Stimulated activated CD4-positive, alpha-beta T cell treated with anti-CD3 and anti-CD28 coated beads, Interleukin-4, amount 100 ng/mL, for 24 hours (primary cell): ENCODE data around the gene ZBTB39.
"Not testable (repeated sequence)": the region's sequence is repeated elsewhere in the genome, so short reads cannot be mapped to it uniquely, and the experiment has no call there.

Source experiments
- DNase-seq: peaks from one replicate; pipeline ENCODE4 v3.0.0-alpha.2; 2020

The ZBTB39 gene

GRCh38 chr12:57031138-57031725 lies 24.9 kb upstream of the ZBTB39 start:
- DNase-seq: no peak

GRCh38 chr12:57029457-57029856 lies 23.1 kb upstream of the ZBTB39 start:
- no peak for DNase-seq

DNA sequence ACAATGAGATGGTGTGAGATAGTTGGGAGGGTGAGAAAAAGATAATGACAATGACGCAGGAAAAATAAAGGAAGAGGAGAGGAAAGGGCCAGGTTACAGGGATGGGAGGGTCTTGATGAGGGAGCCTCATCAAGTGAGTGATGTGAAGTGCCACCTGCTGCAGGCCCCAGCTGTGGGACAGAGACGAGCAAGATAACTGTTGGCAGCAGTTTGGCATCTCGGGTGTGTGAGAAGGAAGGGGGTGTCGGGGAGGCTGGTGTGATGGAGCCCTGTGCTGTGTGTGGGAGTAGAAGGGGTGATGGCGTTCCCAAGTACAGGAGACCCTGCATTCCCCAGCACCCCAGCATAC lies 21.4 kb upstream of the ZBTB39 start:
- peak; percentile 33 for DNase-seq

DNA sequence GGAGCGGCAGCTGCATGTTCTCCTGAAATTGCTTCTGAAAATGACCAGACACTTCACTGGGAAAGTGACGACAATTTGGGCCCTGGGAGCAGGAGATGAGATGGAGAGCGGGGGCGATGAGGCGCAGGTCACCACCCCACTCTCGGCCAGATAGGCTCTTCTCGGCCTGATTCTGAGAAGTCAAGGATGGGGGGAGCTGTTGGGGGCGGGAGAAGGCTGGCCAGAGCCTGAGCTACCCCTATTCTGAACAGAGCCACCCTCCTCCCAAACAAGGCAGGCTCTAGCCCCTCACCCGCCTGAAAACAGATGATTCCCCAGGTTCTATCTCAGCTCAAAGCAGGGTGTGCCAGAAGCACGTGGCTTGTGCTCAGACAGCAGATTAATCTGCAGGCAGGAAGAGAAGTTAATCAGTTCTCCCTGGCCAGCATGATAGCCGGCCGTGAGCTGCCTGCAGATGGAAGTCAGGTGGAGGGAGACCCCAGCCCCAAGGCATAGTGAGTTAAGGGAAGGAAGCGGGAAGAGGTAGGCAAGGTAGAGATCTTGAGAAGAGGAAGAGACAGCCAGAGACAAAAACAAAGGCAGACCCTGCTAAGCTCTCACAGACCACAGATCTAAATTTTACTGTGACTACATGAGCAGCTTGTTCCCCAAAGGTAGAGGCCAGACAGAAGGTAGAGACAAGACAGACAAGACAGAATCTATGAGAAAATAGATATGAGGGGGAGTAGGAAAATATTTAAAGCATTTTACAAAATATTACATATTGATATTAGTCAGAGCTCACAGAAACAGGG lies 20.9 kb upstream of the ZBTB39 start:
- DNase-seq: no peak

DNA sequence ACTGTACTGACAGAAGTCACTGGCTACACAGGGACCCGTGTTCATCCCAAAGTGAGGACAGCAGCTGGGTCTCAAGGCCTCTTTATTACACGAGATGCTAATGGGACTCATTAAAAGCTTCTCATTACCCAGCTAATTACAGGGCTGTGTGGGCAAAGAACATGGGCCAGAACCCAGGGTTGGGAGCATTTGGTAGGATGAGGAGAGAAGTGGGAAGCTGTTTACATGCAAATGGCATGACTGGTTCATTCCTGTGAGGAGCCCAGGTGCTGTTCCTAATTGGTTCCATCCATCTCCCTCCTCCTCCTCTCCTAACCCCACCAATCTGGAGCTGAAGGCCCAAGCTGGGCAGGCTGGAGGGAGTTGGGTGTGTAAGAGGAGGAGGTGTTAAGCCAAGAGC lies 18.9 kb upstream of the ZBTB39 start:
- no peak for DNase-seq

GRCh38 chr12:57022324-57022723 lies 16.0 kb upstream of the ZBTB39 start:
- DNase-seq: not testable (repeated sequence)

DNA sequence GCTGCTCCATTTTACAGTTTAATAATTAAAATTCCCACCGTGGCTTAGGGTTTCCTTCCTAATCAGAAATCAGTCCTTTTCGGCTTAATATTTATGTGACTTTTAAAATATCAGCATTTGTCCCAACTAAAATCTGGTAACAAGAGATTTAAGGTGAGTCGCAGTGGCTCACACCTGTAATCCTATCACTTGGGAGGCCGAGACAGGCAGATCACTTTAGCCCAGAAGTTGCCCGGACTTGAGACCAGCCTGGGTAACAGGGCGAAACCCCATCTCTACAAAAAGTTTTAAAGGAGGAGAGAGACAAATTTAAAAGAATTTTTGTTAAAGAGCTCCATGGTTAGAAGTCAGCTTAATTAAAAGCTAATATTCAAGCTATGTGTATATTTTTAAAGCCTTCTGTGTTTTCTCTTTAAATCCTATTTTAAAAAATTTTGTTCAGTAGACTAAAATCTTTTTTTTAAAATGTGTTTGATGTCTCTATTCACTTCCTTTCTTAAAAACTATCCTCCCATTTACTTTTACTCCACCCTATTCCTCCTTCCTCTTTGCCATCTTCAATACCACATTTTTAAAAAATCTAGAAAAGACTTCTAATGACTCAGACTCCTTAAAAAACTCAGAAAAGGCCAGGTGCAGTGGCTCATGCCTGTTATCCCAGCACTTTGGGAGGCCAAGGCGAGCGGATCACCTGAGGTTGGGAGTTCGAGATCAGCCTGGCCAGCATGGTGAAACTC lies 13.8 kb upstream of the ZBTB39 start:
- no peak for DNase-seq

- no peak for DNase-seq
Measured at GRCh38 chr12:57018906-57019305, 12.6 kb upstream of the ZBTB39 start.

DNA sequence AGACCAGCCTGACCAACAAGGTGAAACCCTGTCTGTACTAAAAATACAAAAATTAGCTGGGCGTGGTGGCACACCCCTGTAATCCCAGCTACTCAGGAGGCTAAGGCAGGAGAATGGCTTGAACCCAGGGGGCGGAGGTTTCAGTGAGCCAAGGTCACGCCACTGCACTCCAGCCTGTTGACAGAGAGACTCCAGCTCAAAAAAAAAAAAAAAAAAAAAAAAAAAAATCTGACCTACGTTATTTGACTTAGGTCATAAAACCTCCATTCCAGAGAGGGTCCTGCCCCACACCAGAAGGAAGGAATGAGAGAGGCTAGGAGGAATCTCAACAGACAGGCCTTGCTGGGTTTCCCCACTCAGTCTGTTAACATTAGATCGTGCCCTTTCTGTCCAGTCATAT lies 12.0 kb upstream of the ZBTB39 start:
- not testable (repeated sequence) for DNase-seq

DNA sequence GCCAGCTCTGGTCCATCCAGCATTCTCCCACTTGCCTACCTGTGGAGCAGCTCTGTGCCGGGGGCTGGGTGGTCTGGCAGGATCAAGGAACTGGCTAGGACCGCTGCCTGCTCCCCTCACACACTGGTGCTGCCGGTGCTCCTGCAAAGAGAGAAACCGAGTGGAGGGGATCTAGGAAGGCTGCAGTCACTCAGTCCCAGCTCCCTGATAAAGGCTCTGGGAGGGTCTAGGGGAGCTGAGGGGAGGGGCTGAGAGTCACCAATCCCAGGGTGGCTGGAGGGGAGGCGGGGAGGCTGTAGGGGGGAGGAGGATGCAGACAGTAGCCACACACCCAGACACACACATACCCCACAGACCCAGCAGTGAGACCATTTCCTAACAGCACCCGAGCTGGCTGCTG lies 10.0 kb upstream of the ZBTB39 start, which contains the start of gene TAC3:
Gene TAC3, minus strand, starts transcription at position 182 of the 400 bp plus-strand sequence. CDS start 732 bp downstream, outside the sequence.
- no peak for DNase-seq

DNA sequence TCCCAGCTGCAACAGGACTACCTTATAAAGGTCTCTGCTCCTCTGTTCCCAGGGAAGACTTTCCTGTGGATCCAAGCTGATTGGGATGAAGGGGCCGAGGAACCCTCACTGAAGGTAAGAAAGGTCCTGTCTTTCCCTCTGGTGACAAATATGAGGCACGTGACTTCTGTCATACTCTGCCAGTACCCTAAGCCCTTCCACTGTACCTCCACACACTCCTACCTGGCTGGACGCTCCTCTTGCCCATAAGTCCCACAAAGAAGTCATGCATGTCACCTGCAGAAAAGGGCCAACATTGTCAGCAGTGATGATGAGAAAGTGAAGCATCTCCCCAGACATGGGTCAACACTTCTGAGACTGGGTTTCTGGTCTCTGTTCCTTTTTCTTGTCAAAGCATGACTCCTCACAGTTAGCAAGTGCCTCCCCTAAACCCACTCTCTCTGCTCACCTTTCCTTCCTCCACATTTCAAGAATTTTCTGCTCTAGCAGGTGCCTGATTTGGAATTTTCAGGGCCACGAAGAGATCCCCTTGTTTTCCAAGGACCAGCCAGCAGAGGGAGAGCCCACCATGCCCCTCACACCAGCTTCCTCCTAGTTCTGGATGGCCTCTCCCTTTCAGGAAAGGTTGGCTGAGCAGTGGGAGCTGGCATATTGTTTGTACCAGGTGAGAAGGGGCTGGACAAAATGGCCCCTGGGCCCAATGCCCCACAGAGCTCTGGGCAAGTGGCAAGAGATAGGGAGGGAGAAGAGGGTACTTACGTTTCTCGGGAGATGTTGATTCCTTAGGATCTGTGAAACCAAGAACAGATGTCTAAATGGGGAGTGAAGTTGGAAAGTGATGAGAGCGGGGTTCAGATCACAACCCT lies 6.5 kb upstream of the ZBTB39 start:
- DNase-seq: no peak

- DNase-seq: no peak
Measured at GRCh38 chr12:57011438-57012424, 5.4 kb upstream of the ZBTB39 start.

GRCh38 chr12:57010627-57011247 lies 4.4 kb upstream of the ZBTB39 start:
- no peak for DNase-seq

GRCh38 chr12:57009949-57010626 lies 3.7 kb upstream of the ZBTB39 start:
- DNase-seq: no peak

- peak; percentile 23 for DNase-seq
Measured at GRCh38 chr12:57008178-57008577, 1.8 kb upstream of the ZBTB39 start.

- DNase-seq: peak; percentile 41
Measured at GRCh38 chr12:57006809-57007475, 596 bp upstream of the ZBTB39 start.

DNA sequence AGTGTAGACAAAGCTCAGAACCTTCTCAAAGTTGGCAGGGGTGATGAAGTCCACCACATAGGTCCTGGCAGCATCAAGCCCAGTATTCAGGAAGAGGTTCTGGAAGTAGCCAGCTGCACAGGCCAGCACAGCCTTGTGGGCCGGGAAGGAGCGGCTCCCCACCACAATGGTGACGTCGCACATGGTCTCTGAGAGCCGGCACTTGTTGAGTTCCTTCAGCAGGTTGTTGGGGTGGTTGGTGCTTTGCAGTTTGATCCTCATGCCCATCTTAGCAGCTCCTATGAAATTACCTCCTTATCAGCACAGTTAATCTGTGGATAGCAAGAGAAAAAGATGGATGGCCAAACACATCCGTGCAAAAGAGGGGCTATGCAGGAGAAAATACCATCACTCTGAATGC lies 1.7 kb downstream of the ZBTB39 start:
- no peak for DNase-seq

- DNase-seq: no peak
Measured at GRCh38 chr12:57003395-57003794, 3.0 kb downstream of the ZBTB39 start.

- DNase-seq: peak; percentile 78
Measured at GRCh38 chr12:57001448-57001906, 4.9 kb downstream of the ZBTB39 start.

DNA sequence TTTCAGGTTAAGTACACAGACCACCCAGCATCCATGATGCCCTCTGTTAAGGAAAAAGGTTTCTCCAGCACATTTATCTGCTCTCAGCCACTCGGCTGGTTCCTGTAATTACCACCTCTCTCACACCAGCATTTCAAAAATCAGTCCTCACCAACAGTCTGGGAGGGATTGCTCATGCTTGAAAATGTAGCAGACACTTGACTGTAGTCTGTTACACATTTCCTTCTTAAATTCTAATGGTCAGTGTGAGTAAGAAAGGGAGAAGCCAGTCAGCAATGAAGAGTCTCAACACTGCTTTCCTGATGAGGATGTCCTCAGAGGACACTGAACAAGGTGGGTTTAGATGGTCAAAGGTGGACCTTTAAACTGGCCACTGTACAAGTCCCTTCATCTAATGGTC lies 6.0 kb downstream of the ZBTB39 start:
- DNase-seq: no peak
